H7 (cell line): ENCODE data around the gene CUL1. TPM values are rescaled to one million over a fixed set of nuclear protein-coding genes. Genes with fewer than 3 reads are reported as not detected.

Experiments
- DNase-seq: peaks from one replicate; pipeline ENCODE4 v3.0.0; 2012
- H3K27me3 ChIP-seq: 2 replicates; pipeline ENCODE4 v1.6.0; 2011; ENCODE audit warnings: mild to moderate bottlenecking, low read length; ENCODE audit not compliant: control insufficient read depth, insufficient read depth
- H3K36me3 ChIP-seq: replicated peaks from 2 replicates; pipeline ENCODE4 v1.5.1; 2011; ENCODE audit warnings: low read length; ENCODE audit not compliant: control insufficient read depth, insufficient read depth
- H3K4me3 ChIP-seq: 2 replicates; pipeline ENCODE4 v1.5.1; 2011; ENCODE audit warnings: low read depth, mild to moderate bottlenecking, control low read depth, low read length, moderate library complexity; ENCODE audit not compliant: insufficient read depth
- total RNA-seq: library from RNA; depleted of rRNA; stranded (reverse); fragments of >200 nt; shearing (Covaris generic); gene quantifications from 2 replicates; pipeline ENCODE4 v1.2.3, GENCODE V29; 2014

Gene CUL1
- total RNA-seq, 1 experiment from 2014 or later, result 46.7 TPM

DNA sequence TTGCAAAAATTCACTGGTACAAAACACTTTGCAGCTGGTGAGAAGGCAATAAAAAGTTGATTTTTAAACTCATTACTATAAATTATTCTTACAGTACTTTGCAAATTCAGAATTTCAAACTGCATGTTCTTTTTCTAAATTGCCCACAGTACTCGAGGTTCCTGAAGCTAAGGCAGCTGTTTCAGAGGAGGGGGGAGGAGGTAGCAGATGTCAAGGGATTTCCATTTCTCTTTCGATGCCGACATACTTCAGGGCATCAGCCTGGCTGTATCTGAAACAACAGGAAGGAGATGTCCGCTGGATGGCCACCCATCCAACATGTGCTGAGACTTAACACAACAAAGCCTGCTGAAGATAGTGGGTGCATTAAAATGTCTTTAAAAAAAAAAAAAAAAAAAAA lies 108.7 kb downstream of the CUL1 start:
- no peak for DNase-seq
- Histone ChIP-seq H3K27me3 (no peaks in the 10 kb centered on the region), H3K4me3 (no peak overlapping the region), H3K36me3 (peaks cover 17% of the 10 kb centered on the region)

DNA sequence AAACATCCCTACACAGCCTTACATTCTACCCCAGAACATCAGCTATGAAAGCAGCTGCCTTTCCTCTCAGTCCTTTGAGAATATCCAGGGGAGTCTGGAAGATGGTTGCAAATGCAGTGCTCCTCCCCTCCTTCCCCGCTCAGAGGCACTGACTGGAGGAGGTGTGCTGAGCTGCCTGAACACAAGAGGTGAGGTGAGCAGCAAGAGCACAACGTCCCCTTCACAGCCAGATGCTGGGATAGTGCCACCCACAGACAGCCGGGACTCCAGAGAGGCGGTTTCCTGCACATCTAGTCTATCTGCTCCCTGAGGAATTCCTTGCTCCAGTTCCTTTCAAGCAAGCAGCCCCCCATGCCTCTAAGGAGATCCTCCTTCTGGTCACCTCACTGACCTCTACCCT lies 111.2 kb downstream of the CUL1 start:
- DNase-seq, result peak; percentile 55

DNA sequence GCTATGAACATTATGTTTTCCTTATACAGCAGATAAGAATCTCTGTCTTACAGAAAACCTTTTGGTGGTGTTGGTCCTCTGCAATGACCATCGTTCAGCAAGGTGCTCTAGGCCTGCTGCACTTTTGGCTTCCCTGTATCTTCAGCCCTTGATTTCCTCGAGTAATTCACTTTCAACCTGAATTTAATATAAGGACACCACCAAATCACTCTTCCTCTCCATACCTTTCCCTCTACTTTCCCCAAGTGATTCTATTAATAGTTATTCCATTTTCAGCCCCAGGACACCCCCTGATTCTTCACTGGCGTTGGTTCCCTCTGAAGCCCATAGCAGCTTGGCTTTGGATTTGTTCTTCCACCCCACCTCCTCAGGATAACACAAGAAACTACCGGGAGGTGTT lies 113.2 kb downstream of the CUL1 start:
- no peaks in the 10 kb centered on the region for H3K27me3 ChIP-seq
- H3K4me3 ChIP-seq, result no peak overlapping the region
- peaks cover 21% of the 10 kb centered on the region for H3K36me3 ChIP-seq
- no peak for DNase-seq

More for the DNA sequence above, 111.2 kb downstream of the CUL1 start:
- Histone ChIP-seq H3K4me3 (no peak overlapping the region), H3K36me3 (peaks cover 22% of the 10 kb centered on the region), H3K27me3 (no peaks in the 10 kb centered on the region)

DNA sequence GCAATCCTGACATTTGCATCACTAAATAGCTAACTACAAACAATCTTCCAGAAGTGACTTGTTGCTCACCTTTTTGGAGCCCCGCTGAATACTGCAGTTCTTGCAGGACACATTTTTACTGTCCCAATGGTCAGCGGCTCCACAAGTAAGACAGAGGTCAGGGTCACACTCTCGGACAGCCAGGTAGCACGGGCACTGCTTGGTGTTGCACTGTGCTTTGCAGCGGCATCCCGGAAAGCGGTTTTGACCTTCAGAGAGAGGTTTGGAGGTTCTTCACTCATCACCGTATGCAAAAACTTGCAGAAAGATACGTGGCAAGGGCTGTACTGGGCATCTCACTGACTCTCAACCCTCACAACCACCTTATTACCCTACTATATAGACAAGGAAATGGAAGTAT lies 115.2 kb downstream of the CUL1 start:
- peaks cover 16% of the 10 kb centered on the region for H3K36me3 ChIP-seq
- DNase-seq, result no peak
- no peaks in the 10 kb centered on the region for H3K27me3 ChIP-seq
- no peak overlapping the region for H3K4me3 ChIP-seq

DNA sequence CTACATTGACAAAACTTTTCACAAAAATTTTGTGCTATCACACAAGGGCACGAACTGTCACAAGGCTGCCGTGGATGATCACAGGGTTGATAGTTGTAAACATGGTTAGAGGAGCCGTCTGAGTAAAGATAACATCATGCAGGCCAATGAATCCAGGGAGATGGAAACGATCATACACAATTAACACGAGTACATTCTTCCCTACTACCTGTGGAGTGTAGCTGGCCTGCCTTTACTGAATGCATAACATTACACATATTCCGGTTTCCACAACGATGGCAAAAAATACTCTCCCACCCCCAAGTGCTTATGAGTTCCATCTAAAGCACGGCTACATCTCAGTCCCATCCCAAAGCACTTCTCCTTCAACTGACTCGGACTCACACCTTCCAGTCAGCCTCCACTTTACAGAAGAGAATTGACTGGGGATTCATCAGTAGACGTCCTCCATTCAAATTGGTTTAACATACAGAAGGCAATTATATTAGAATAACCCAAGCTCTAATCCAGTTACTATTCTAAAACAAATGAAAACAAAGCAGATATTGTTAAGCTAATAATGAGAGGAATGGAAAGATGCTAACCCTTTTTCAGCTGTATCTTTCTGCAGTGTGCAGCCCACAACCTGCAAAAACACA lies 116.3 kb downstream of the CUL1 start:
- Histone ChIP-seq H3K36me3 (peaks cover 14% of the 10 kb centered on the region), H3K27me3 (no peaks in the 10 kb centered on the region), H3K4me3 (no peak overlapping the region)
- no peak for DNase-seq

DNA sequence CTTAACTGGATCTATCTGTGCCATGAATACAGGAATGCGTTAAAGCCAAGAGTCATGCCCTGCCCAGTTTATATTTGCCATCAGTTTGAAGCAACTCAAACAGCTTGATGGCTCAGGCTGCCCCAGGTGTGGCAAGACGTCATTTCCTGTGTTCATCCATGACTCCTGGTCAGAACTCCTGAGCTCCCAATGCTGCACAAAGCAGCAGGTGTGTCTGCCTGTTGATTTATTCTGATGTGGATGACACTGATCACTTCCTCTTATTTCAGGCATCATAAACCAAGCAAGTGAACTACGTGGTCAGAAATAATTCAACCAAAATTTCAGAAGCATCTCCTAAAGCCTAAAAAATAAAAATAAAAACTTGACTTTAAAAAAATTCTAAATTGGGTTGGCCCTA lies 116.9 kb downstream of the CUL1 start:
- no peak for DNase-seq
- Histone ChIP-seq H3K27me3 (no peaks in the 10 kb centered on the region), H3K4me3 (no peak overlapping the region), H3K36me3 (peaks cover 14% of the 10 kb centered on the region)

DNA sequence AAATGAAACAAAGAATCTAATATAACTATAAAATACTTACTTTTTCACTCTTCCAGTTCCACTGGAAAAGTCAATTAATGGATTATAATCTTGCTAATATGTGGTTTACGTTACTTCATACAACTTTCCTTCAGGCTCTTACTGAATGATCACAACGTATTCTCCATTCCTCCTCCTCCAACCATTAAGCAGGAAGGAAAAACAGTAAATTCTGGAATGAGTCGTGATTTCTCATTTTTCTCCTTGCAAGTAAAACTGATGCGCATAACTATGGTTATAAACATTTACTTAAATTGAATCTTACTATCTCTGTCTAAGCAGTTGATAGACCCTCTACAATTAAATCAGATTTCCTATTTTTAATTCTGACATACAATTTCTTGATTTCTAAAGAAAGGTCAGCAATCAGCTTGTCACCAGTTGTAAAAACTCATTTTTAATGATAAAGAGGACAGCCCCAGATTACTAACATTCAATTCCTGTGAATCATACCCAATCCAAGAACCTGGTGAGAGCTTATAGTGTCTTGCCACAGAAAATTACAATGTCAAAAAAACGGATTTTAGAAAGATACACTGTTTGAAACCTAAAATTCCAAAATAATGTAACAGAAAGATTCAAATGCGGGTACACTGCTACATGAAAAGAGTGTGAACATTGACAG lies 121.1 kb downstream of the CUL1 start:
- H3K36me3 ChIP-seq, result peaks cover 2% of the 10 kb centered on the region
- no peak overlapping the region for H3K4me3 ChIP-seq
- H3K27me3 ChIP-seq, result no peaks in the 10 kb centered on the region
- DNase-seq, result no peak

DNA sequence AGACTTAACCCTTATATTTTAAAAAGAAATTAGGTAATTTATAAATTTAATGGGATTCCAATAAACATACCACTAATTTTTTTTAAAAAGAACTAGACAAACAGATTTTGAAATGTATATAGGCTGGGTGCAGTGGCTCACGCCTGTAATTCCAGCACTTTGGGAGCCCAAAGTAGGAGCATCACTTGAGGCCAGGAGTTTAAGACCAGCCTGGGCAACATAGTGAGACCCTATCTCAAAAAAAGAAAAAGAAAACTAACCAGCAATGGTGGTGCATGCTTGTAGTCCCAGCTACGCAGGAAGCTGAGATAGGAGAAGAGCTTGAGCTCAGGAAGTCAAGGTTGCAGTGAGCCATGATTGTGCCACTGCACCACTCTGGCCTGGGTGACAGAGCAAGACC lies 122.7 kb downstream of the CUL1 start:
- no peak overlapping the region for H3K4me3 ChIP-seq
- no peaks in the 10 kb centered on the region for H3K27me3 ChIP-seq
- no peak for DNase-seq
- H3K36me3 ChIP-seq, result no peaks in the 10 kb centered on the region; the same call in none of the 2 replicates

DNA sequence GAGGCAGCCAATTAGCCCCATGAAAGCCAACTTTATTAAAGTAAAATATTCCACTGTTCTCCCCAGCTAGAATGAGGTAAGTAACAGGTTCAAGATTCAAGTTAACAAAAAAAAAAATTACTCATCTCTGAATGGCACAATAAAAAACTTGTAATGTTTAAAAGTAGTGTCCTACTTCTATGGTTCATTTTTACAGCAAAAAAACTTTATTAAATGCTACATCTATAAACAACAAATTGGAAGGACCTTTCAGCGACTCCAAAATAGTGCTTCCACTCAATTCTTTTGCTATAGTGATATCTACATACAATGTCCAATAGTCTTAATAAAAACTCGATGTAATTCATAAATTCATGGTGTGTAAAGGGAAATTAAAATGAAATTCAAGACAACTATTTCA lies 126.2 kb downstream of the CUL1 start:
- Histone ChIP-seq H3K36me3 (no peaks in the 10 kb centered on the region; the same call in 1 of the 2 replicates), H3K27me3 (no peaks in the 10 kb centered on the region), H3K4me3 (no peak overlapping the region)
- DNase-seq, result no peak

DNA sequence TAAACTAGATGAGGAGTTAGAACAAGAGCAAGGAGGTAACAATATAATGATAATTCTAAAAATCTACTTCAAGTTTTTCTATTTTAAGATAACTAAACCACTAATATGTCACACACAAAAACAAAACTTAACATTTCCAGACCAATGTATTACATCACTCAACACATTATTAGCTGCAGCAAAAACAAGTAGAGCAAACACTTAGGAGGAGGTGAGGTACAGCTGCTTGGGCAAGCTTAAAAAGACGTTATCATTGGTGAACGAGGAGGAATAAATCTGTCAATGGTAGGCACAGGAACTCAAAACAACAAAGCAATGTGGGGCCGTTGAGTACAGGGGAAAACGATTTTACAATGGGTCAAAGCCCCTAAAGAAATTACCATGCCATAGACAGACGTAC lies 126.6 kb downstream of the CUL1 start:
- Histone ChIP-seq H3K36me3 (no peaks in the 10 kb centered on the region; the same call in 1 of the 2 replicates), H3K27me3 (no peaks in the 10 kb centered on the region), H3K4me3 (no peak overlapping the region)
- no peak for DNase-seq

DNA sequence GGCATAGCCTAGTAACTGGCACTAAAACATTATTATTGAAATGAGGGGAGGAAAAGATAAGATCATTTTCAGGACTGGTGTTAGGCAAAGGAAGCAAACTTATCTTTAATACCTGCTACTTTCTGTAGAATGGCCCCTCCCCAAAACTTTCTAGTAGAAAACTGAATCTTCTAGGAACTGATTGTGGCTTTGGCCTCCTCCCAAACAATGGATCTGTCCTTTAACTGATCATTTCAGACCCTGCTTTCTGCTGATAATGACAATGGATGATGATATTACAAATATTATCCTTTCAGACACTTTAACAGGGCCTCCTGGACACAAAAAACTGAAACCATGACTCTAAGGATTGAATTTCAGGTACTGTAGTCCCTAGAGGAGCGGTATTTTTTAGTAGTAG lies 130.3 kb downstream of the CUL1 start:
- no peaks in the 10 kb centered on the region; the same call in 1 of the 2 replicates for H3K36me3 ChIP-seq
- H3K4me3 ChIP-seq, result no peak overlapping the region
- no peak for DNase-seq
- H3K27me3 ChIP-seq, result no peaks in the 10 kb centered on the region

DNA sequence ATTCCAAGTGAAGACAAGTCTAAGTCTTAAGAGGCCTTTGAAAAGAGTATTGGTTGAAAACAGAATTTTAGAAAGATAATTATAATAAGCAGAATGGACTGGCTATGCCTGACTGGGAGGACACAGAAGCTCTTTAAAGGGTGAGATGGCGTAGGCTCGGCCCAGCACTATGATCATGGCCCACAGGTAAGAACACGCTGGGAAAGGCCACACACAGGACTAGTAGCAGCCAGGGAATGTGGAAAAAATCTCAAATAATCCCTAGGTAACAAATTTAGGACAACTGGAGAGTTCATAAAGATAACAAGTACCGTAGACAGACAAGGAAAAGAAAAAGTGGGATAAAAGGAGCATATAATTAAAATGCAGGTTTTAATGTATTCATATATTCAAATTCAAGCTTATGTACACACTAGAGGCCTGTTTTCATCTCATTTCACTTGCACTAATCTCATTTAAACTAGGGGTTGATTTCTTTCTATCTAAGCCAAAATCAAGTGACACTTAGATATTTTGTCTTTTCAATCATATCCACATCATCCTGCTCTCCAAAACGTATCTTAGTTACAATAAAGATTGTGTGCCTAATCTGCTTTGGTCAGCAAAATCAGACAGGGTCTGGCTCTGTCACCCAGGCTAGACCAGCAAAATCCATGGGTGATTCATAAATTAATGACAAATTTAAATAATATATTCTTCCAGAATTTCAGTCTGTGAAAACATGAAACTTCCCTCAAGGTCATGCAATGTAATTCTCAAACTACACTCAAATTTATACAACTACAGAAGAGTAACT lies 132.4 kb downstream of the CUL1 start:
- DNase-seq, result no peak
- no peak overlapping the region for H3K4me3 ChIP-seq

DNA sequence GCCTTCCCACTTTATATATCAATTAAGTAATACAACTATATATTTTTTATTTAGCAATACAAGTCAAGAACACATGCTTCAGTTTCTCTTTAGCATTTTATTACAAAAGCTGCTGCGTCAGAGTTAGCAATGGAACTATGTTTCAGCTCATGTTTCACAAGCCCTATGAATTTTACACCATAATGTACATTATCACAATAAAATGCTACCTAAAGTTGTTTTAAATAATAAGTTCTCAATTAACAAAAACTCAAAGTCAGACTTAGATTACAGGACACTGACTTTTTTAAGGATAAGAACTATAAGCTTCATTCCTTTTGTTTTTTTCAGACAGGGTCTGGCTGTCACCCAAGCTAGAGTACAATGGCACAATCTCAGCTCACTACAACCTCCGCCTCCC lies 133.1 kb downstream of the CUL1 start:
- H3K27me3 ChIP-seq, result no peaks in the 10 kb centered on the region
- no peak overlapping the region for H3K4me3 ChIP-seq
- no peak for DNase-seq
- no peaks in the 10 kb centered on the region; the same call in 1 of the 2 replicates for H3K36me3 ChIP-seq

More for the DNA sequence above, 132.4 kb downstream of the CUL1 start:
- no peaks in the 10 kb centered on the region; the same call in 1 of the 2 replicates for H3K36me3 ChIP-seq
- H3K27me3 ChIP-seq, result no peaks in the 10 kb centered on the region

DNA sequence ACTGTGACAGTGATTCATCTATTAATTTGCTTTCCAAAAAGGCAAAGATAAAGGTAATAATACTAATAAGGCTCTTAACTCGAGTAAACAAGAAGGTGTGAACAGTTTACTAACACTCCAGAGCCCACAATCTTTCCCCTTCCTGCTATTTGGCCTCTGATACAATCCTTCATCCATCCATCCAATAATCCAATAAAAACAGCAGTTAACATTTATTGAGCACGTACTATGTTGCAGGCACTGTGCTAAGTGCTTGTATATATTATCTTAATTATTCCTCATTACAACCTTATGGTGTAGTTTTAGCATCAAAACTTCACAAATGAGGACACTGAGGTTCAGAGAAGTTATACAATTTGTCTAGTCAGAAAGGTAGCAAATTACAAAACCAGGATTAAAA lies 135.9 kb downstream of the CUL1 start:
- Histone ChIP-seq H3K4me3 (no peak overlapping the region), H3K27me3 (no peaks in the 10 kb centered on the region), H3K36me3 (no peaks in the 10 kb centered on the region)
- DNase-seq, result no peak

DNA sequence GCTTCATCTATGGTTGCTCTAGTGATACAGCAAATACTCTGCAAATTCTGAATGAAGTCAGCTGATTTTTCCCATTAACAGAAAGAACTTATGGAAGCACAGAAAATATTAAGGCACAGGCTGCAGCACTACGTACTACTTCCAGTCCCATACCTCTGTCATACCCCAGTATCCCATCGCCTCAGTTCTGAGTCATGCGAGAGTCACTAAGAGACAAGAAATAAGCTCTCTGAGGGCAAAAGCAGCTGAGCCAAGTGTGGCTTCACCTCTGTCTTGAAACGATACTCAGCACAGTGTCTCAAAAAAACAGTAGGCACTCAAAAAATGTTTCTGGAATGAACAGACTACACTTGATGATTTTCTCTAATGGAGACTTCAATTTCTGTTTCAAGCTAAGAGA lies 137.2 kb downstream of the CUL1 start:
- Histone ChIP-seq H3K4me3 (no peak overlapping the region), H3K36me3 (no peaks in the 10 kb centered on the region), H3K27me3 (no peaks in the 10 kb centered on the region)
- no peak for DNase-seq
